NOMO-1 treated with DMSO at 0.1 percent for 48 hours (cell line): Measurements from ENCODE around the gene TNFSF11.

Source experiments
- DNase-seq: peaks from one replicate; lab custom pipeline; 2025; ENCODE audit not compliant: unreplicated experiment; lab: John Stamatoyannopoulos, UW

Gene TNFSF11

GRCh38 chr13:42611086-42611779 lies 37.3 kb downstream of the TNFSF11 start:
- DNase-seq, result no peak

GRCh38 chr13:42612021-42612765 lies 38.2 kb downstream of the TNFSF11 start:
- DNase-seq, result no peak

- no peak for DNase-seq
These were observed 40.6 kb downstream of the TNFSF11 start for GRCh38 chr13:42614436-42615035.

- DNase-seq, result no peak
These were observed 41.7 kb downstream of the TNFSF11 start for GRCh38 chr13:42615691-42616090.

- DNase-seq, result no peak
These were observed 43.3 kb downstream of the TNFSF11 start for GRCh38 chr13:42617221-42617620.

- DNase-seq, result no peak
These were observed 50.0 kb downstream of the TNFSF11 start for GRCh38 chr13:42623916-42624315.

GRCh38 chr13:42625611-42626010 lies 51.7 kb downstream of the TNFSF11 start:
- DNase-seq, result no peak

- no peak for DNase-seq
These were observed 52.4 kb downstream of the TNFSF11 start for GRCh38 chr13:42626176-42626860.

- DNase-seq, result no peak
These were observed 54.7 kb downstream of the TNFSF11 start for GRCh38 chr13:42628666-42629065.

GRCh38 chr13:42631181-42631580 lies 57.2 kb downstream of the TNFSF11 start:
- no peak for DNase-seq

GRCh38 chr13:42633495-42633894 lies 59.5 kb downstream of the TNFSF11 start:
- DNase-seq, result no peak

GRCh38 chr13:42638101-42638500 lies 64.1 kb downstream of the TNFSF11 start:
- DNase-seq, result no peak

- no peak for DNase-seq
These were observed 64.9 kb downstream of the TNFSF11 start for GRCh38 chr13:42638886-42639285.

GRCh38 chr13:42643076-42643475 lies 69.1 kb downstream of the TNFSF11 start:
- no peak for DNase-seq

- no peak for DNase-seq
These were observed 70.9 kb downstream of the TNFSF11 start for GRCh38 chr13:42644841-42645240.

GRCh38 chr13:42645717-42646116 lies 71.8 kb downstream of the TNFSF11 start:
- no peak for DNase-seq

GRCh38 chr13:42649141-42649540 lies 75.2 kb downstream of the TNFSF11 start:
- no peak for DNase-seq

GRCh38 chr13:42649831-42650230 lies 75.9 kb downstream of the TNFSF11 start:
- no peak for DNase-seq

- no peak for DNase-seq
These were observed 76.6 kb downstream of the TNFSF11 start for GRCh38 chr13:42650506-42650905.

GRCh38 chr13:42651936-42652641 lies 78.1 kb downstream of the TNFSF11 start:
- DNase-seq, result no peak
